HCT116 (cell line): ENCODE results near the gene ZBTB17. TPM values are rescaled to one million over a fixed set of nuclear protein-coding genes. Genes with fewer than 3 reads are reported as not detected.

Experiments
- ATAC-seq: fragments of 200-7000 bp; cut with Tn5 transposase; 2 replicates; pipeline ENCODE4 v1.9.1; 2020; ENCODE audit warnings: mild to moderate bottlenecking, moderate library complexity
- BruUV-seq: library from RNA; stranded (reverse); fragments of 400-500 nt; replicated peaks from 2 replicates; lab custom pipeline; 2021; lab: Mats Ljungman, UMichigan
- CTCF ChIA-PET: fragments of 300-600 bp; sonication (Branson Sonifier 250); formaldehyde crosslinking; loops from one replicate; lab custom pipeline; 2021; ENCODE audit warnings: antibody characterized with exemption; lab: Charles Lee
- POLR2A ChIA-PET: fragments of 300-600, 350-600 bp; sonication (Branson Sonifier 250); formaldehyde crosslinking; loops from one replicate; lab custom pipeline; 2021; ENCODE audit warnings: antibody characterized with exemption; lab: Charles Lee
- RAD21 ChIA-PET, 2 experiments: fragments of 300-600 bp; sonication (Branson Sonifier 250); formaldehyde crosslinking; loops; one replicate each; lab custom pipeline; 2023; ENCODE audit warnings: low total read pairs in 2 of 2; ENCODE audit not compliant: uncharacterized antibody in 2 of 2, unreplicated experiment in 2 of 2, low non-redundant PET in 1 of 2; lab: Charles Lee
- DNase-seq: peaks from one replicate; pipeline ENCODE4 v3.0.0-alpha.2; 2010; ENCODE audit warnings: low read depth, low spot score
- H2AFZ ChIP-seq: fragments of 200-600 bp; shearing (Covaris generic), sonication (generic); 2 replicates; pipeline ENCODE4 v1.6.1; 2017; ENCODE audit warnings: low read depth, mixed run types, mixed read lengths, antibody characterized with exemption, low read length; ENCODE audit not compliant: poor library complexity, severe bottlenecking
- H3K27ac ChIP-seq: 2 replicates; pipeline ENCODE4 v1.5.1; 2012; ENCODE audit warnings: low read depth, low read length
- H3K27me3 ChIP-seq: fragments of 200-600 bp; sonication (generic); 2 replicates; pipeline ENCODE4 v1.6.1; 2016; ENCODE audit warnings: mixed run types, low read length, mixed read lengths; ENCODE audit not compliant: insufficient read depth
- H3K36me3 ChIP-seq, 2 experiments: fragments of 200-500 bp in 1 of 2; fragments of 200-600 bp in 1 of 2; sonication (Bioruptor generic) in 1 of 2; sonication (generic) in 1 of 2; 2 replicates each; pipeline versions ENCODE4 v1.5.1 to v1.6.1; 2014 to 2016; ENCODE audit warnings: low read length in 2 of 2, inconsistent platforms in 1 of 2, mixed read lengths in 1 of 2, mixed run types in 1 of 2; ENCODE audit not compliant: insufficient read depth in 2 of 2, control insufficient read depth in 1 of 2
- H3K4me1 ChIP-seq, 2 experiments: fragments of 200-600 bp in 1 of 2; sonication (generic) in 1 of 2; 2 replicates each; pipeline versions ENCODE4 v1.5.1 to v1.6.1; 2012 to 2017; ENCODE audit warnings: low read length in 2 of 2, inconsistent platforms in 1 of 2, mild to moderate bottlenecking in 1 of 2, mixed read lengths in 1 of 2, mixed run types in 1 of 2, moderate library complexity in 1 of 2; ENCODE audit not compliant: insufficient read depth in 2 of 2, control insufficient read depth in 1 of 2
- H3K4me2 ChIP-seq: fragments of 200-600 bp; sonication (generic); 2 replicates; pipeline ENCODE4 v1.6.1; 2017; ENCODE audit warnings: mixed run types, low read length, mixed read lengths
- H3K4me3 ChIP-seq, 2 experiments: fragments of 200-600 bp in 1 of 2; sonication (generic) in 1 of 2; replicated peaks in 1 of 2; 2 replicates each; pipeline ENCODE4 v1.5.1; 2011 to 2016; ENCODE audit warnings: low read length in 2 of 2, control low read depth in 1 of 2, low read depth in 1 of 2, mild to moderate bottlenecking in 1 of 2, mixed read lengths in 1 of 2, mixed run types in 1 of 2
- H3K79me2 ChIP-seq: fragments of 200-600 bp; sonication (generic); 2 replicates; pipeline ENCODE4 v1.6.1; 2017; ENCODE audit warnings: mild to moderate bottlenecking, mixed run types, low read length, moderate library complexity, mixed read lengths; ENCODE audit not compliant: insufficient read depth
- H3K9ac ChIP-seq: fragments of 200-600 bp; sonication (generic); 2 replicates; pipeline ENCODE4 v1.6.1; 2016; ENCODE audit warnings: low read length, mixed read lengths
- H3K9me2 ChIP-seq: fragments of 200-600 bp; sonication (generic), shearing (Covaris generic); 2 replicates; pipeline ENCODE4 v1.6.1; 2017; ENCODE audit warnings: mixed run types, mild to moderate bottlenecking, moderate library complexity; ENCODE audit not compliant: insufficient read depth
- H3K9me3 ChIP-seq, 2 experiments: fragments of 200-500 bp in 1 of 2; fragments of 200-600 bp in 1 of 2; sonication (Bioruptor generic) in 1 of 2; sonication (generic) in 1 of 2; 2 replicates each; pipeline ENCODE4 v1.6.1; 2014 to 2017; ENCODE audit warnings: low read length in 2 of 2, mixed read lengths in 2 of 2, inconsistent platforms in 1 of 2, low read depth in 1 of 2, mild to moderate bottlenecking in 1 of 2, mixed run types in 1 of 2, moderate library complexity in 1 of 2; ENCODE audit not compliant: control insufficient read depth in 1 of 2, insufficient read depth in 1 of 2
- H4K20me1 ChIP-seq: fragments of 200-600 bp; sonication (generic), shearing (Covaris generic); 2 replicates; pipeline ENCODE4 v1.6.1; 2017; ENCODE audit warnings: mixed run types, mild to moderate bottlenecking, moderate library complexity; ENCODE audit not compliant: insufficient read depth
- CBX3 ChIP-seq: IDR thresholded peaks from 2 replicates; pipeline ENCODE4 v1.6.1; 2012; ENCODE audit warnings: low read depth
- ELF1 ChIP-seq: IDR thresholded peaks from 2 replicates; pipeline ENCODE4 v1.6.1; 2012; ENCODE audit warnings: low read depth, borderline replicate concordance
- EZH2 ChIP-seq: fragments of 200-600 bp; sonication (generic); IDR thresholded peaks from 2 replicates; pipeline ENCODE4 v1.6.1; 2017; ENCODE audit warnings: antibody characterized with exemption, mixed run types
- EZH2phosphoT487 ChIP-seq: fragments of 200-600 bp; IDR thresholded peaks from 2 replicates; pipeline ENCODE4 v1.6.1; 2018; ENCODE audit warnings: antibody characterized with exemption, borderline replicate concordance
- FOSL1 ChIP-seq: IDR thresholded peaks from 2 replicates; pipeline ENCODE4 v1.6.1; 2012; ENCODE audit warnings: low read depth
- RAD21 ChIP-seq: IDR thresholded peaks from 2 replicates; pipeline ENCODE4 v1.6.1; 2012; ENCODE audit warnings: low read depth, mild to moderate bottlenecking
- SIN3A ChIP-seq: IDR thresholded peaks from 2 replicates; pipeline ENCODE4 v1.6.1; 2012; ENCODE audit warnings: low read depth
- SP1 ChIP-seq: IDR thresholded peaks from 2 replicates; pipeline ENCODE4 v1.6.1; 2012; ENCODE audit warnings: low read depth
- TCF7L2 ChIP-seq: IDR thresholded peaks from 2 replicates; pipeline ENCODE4 v1.7.0; 2011; ENCODE audit warnings: borderline replicate concordance, inconsistent platforms; ENCODE audit not compliant: insufficient read depth, insufficient read length; ENCODE audit errors: extremely low read depth
- YY1 ChIP-seq: IDR thresholded peaks from 2 replicates; pipeline ENCODE4 v1.6.1; 2011; ENCODE audit warnings: low read length, low read depth, moderate library complexity, mild to moderate bottlenecking; ENCODE audit not compliant: insufficient replicate concordance; ENCODE audit errors: extremely low read depth
- ZFX ChIP-seq: fragments of 450-650 bp; IDR thresholded peaks from 2 replicates; pipeline ENCODE4 v1.6.1; 2017
- ZNF274 ChIP-seq: fragments of 200-500 bp; sonication (Bioruptor generic); IDR thresholded peaks from 2 replicates; pipeline ENCODE4 v1.6.1; 2014; ENCODE audit warnings: mild to moderate bottlenecking, low read depth, low read length, inconsistent platforms
- intact Hi-C: fragments of 100-400 bp; cut with micrococcal nuclease; formaldehyde crosslinking; loops from 2 replicates; pipeline ENCODE4 v1.10.0; 2022
- total RNA-seq: library from RNA; stranded (reverse); gene quantifications from one replicate; pipeline ENCODE4 v1.2.1, GENCODE V29; 2021; ENCODE audit not compliant: unreplicated experiment
- TF ChIP-seq, protein P1 (sequence below): IDR thresholded peaks from 2 replicates; pipeline ENCODE4 v1.6.1; 2011; ENCODE audit warnings: mild to moderate bottlenecking, low read length, moderate library complexity; ENCODE audit not compliant: insufficient replicate concordance; ENCODE audit errors: extremely low read depth
- TF ChIP-seq, protein P2 (sequence below): IDR thresholded peaks from 2 replicates; pipeline ENCODE4 v1.6.1; 2012
- TF ChIP-seq, protein P3 (sequence below), 3 experiments: fragments of 200-600 bp in 1 of 3; sonication (generic) in 1 of 3; IDR thresholded peaks in 2 of 3; conservative IDR thresholded peaks in 1 of 3; 2 replicates each; pipeline ENCODE4 v1.5.1; 2012 to 2017; ENCODE audit warnings: low read depth in 2 of 3, low read length in 2 of 3, antibody characterized with exemption in 1 of 3, borderline replicate concordance in 1 of 3, control low read depth in 1 of 3, mild to moderate bottlenecking in 1 of 3, mixed read lengths in 1 of 3, mixed run types in 1 of 3, moderate library complexity in 1 of 3; ENCODE audit not compliant: insufficient read depth in 1 of 3
- TF ChIP-seq, protein P4 (sequence below): IDR thresholded peaks from 2 replicates; pipeline ENCODE4 v1.6.1; 2012
- TF ChIP-seq, protein P5 (sequence below): IDR thresholded peaks from 2 replicates; pipeline ENCODE4 v1.6.1; 2012; ENCODE audit warnings: low read depth

The ZBTB17 gene
- total RNA-seq, 1 experiment from 2014 or later = 31.6 TPM

DNA sequence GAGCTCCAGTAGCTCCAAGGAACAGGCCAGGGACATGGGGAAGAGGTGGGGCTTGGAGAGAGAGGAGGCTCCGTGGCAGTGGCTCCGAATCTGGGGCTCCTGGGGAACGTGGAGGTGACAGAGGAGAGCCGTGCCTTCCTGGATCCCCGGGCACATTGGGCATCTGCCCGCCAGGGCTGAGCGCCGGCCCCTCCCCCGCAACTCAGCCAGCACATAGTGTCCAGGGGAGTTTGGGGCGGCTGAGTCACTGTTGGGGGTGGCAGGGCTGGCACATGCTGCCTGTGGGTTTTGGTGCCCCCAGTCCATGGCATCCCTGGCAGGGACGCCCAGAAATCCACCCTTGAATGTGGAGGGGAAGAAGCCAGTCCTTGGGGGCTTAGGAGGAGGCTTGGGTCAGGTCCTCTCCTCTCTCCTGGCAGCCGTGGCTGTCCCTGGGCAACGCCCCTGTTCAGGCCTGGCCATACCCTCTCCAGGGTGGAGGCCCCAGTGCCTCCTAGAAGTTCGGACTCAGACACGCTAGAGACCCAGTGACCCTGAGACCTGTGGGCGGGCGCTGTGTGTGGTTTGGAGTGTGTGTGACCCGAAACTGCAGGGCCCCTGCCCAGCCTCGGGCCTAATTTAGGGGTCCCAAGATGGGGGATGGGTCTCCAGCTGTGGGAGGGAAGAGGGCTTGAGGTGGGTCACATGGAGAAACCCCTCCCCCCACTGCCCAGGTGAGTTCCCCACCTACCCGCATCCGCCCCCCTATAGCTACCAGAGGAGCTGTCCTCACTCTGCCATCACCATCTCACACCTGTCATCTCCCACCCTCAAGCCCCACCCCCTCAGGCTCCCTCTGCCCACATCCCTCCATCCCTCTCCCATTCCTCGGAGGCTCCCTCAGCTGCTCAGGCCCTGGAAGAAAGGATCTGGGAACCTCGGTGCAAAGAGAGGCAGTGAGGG, 40.3 kb upstream of the ZBTB17 start:
- no peak overlapping the region for H3K4me3 ChIP-seq
- BruUV-seq = no TSS peak
- TF ChIP-seq TCF7L2 = no peak
- no peak for TF ChIP-seq ZFX
- TF ChIP-seq SP1 = no peak
- TF ChIP-seq, protein P1, sequence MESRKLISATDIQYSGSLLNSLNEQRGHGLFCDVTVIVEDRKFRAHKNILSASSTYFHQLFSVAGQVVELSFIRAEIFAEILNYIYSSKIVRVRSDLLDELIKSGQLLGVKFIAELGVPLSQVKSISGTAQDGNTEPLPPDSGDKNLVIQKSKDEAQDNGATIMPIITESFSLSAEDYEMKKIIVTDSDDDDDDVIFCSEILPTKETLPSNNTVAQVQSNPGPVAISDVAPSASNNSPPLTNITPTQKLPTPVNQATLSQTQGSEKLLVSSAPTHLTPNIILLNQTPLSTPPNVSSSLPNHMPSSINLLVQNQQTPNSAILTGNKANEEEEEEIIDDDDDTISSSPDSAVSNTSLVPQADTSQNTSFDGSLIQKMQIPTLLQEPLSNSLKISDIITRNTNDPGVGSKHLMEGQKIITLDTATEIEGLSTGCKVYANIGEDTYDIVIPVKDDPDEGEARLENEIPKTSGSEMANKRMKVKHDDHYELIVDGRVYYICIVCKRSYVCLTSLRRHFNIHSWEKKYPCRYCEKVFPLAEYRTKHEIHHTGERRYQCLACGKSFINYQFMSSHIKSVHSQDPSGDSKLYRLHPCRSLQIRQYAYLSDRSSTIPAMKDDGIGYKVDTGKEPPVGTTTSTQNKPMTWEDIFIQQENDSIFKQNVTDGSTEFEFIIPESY = no peak
- no peak for TF ChIP-seq RAD21
- TF ChIP-seq ZNF274 = no peak
- no peak for TF ChIP-seq FOSL1
- TF ChIP-seq, protein P2, sequence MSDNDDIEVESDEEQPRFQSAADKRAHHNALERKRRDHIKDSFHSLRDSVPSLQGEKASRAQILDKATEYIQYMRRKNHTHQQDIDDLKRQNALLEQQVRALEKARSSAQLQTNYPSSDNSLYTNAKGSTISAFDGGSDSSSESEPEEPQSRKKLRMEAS = no peak
- TF ChIP-seq, protein P3, sequence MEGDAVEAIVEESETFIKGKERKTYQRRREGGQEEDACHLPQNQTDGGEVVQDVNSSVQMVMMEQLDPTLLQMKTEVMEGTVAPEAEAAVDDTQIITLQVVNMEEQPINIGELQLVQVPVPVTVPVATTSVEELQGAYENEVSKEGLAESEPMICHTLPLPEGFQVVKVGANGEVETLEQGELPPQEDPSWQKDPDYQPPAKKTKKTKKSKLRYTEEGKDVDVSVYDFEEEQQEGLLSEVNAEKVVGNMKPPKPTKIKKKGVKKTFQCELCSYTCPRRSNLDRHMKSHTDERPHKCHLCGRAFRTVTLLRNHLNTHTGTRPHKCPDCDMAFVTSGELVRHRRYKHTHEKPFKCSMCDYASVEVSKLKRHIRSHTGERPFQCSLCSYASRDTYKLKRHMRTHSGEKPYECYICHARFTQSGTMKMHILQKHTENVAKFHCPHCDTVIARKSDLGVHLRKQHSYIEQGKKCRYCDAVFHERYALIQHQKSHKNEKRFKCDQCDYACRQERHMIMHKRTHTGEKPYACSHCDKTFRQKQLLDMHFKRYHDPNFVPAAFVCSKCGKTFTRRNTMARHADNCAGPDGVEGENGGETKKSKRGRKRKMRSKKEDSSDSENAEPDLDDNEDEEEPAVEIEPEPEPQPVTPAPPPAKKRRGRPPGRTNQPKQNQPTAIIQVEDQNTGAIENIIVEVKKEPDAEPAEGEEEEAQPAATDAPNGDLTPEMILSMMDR (IDR thresholded peaks at IDR 0.05 in 2 of 3, conservative IDR thresholded peaks at IDR 0.05 in 1 of 3; ENCODE audit: borderline replicate concordance in 1 of 3, insufficient read depth in 1 of 3, low read depth in 2 of 3, low read length in 2 of 3) = no peak
- no peak for TF ChIP-seq EZH2phosphoT487
- TF ChIP-seq EZH2 = no peak
- no peak for TF ChIP-seq SIN3A
- TF ChIP-seq, protein P4, sequence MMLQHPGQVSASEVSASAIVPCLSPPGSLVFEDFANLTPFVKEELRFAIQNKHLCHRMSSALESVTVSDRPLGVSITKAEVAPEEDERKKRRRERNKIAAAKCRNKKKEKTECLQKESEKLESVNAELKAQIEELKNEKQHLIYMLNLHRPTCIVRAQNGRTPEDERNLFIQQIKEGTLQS = no peak
- no peak for TF ChIP-seq YY1
- TF ChIP-seq, protein P5, sequence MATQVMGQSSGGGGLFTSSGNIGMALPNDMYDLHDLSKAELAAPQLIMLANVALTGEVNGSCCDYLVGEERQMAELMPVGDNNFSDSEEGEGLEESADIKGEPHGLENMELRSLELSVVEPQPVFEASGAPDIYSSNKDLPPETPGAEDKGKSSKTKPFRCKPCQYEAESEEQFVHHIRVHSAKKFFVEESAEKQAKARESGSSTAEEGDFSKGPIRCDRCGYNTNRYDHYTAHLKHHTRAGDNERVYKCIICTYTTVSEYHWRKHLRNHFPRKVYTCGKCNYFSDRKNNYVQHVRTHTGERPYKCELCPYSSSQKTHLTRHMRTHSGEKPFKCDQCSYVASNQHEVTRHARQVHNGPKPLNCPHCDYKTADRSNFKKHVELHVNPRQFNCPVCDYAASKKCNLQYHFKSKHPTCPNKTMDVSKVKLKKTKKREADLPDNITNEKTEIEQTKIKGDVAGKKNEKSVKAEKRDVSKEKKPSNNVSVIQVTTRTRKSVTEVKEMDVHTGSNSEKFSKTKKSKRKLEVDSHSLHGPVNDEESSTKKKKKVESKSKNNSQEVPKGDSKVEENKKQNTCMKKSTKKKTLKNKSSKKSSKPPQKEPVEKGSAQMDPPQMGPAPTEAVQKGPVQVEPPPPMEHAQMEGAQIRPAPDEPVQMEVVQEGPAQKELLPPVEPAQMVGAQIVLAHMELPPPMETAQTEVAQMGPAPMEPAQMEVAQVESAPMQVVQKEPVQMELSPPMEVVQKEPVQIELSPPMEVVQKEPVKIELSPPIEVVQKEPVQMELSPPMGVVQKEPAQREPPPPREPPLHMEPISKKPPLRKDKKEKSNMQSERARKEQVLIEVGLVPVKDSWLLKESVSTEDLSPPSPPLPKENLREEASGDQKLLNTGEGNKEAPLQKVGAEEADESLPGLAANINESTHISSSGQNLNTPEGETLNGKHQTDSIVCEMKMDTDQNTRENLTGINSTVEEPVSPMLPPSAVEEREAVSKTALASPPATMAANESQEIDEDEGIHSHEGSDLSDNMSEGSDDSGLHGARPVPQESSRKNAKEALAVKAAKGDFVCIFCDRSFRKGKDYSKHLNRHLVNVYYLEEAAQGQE = no peak
- no peak for TF ChIP-seq ELF1
- no peak for TF ChIP-seq CBX3
- TF ChIP-seq, all 23 proteins: peak for 0
- H3K79me2 ChIP-seq = no peaks in the 10 kb centered on the region
- ATAC-seq = no peak
- ChIA-PET CTCF (no interaction called here), RAD21 (no interaction called here), POLR2A (no interaction called here)
- intact Hi-C loops = no loop called here
- H3K4me2 ChIP-seq = no peak overlapping the region
- no peaks in the 10 kb centered on the region for H3K9me2 ChIP-seq
- no peaks in the 10 kb centered on the region for H4K20me1 ChIP-seq
- H3K36me3 ChIP-seq = no peaks in the 10 kb centered on the region
- H3K4me1 ChIP-seq = peaks cover 10 to 32% of the 10 kb centered on the region in 2 experiments
- no peak overlapping the region for H3K9ac ChIP-seq
- DNase-seq = no peak
- H3K27me3 ChIP-seq = no peaks in the 10 kb centered on the region
- no peak overlapping the region for H2AFZ ChIP-seq
- H3K27ac ChIP-seq = no peak overlapping the region
- no peaks in the 10 kb centered on the region for H3K9me3 ChIP-seq
